BJ (cell line): ENCODE data around the gene CAMKV. TPM values are rescaled to one million over a fixed set of nuclear protein-coding genes. Genes with fewer than 3 reads are reported as not detected.

Experiments used
- CTCF ChIA-PET: fragments of 350-600 bp; formaldehyde crosslinking; extraction: SDS; loops from one replicate; lab custom pipeline; 2021; ENCODE audit warnings: antibody characterized with exemption, inconsistent platforms; lab: Yijun Ruan, JAX
- POLR2A ChIA-PET: fragments of 300-600 bp; sonication (Branson Sonifier 250); formaldehyde crosslinking; extraction: SDS; loops from one replicate; lab custom pipeline; 2021; ENCODE audit warnings: antibody characterized with exemption; lab: Charles Lee
- DNase-seq: peaks from one replicate; pipeline ENCODE4 v3.0.0-alpha.2; 2011; ENCODE audit warnings: low read depth
- H3K27me3 ChIP-seq: 2 replicates; pipeline ENCODE4 v1.6.0; 2011; ENCODE audit warnings: low read length; ENCODE audit not compliant: control insufficient read depth, insufficient read depth
- H3K36me3 ChIP-seq: 2 replicates; pipeline ENCODE4 v1.5.1; 2011; ENCODE audit warnings: low read length; ENCODE audit not compliant: control insufficient read depth, insufficient read depth
- H3K4me3 ChIP-seq: 2 replicates; pipeline ENCODE4 v1.5.1; 2011; ENCODE audit warnings: low read depth, mild to moderate bottlenecking, control low read depth, low read length
- polyA plus RNA-seq: library from polyadenylated mRNA; depleted of rRNA; stranded (reverse); fragments of >200 nt; gene quantifications from 2 replicates; pipeline ENCODE4 v1.2.3, GENCODE V29; 2011
- TF ChIP-seq, protein P1 (sequence below): IDR thresholded peaks from 2 replicates; pipeline ENCODE4 v1.5.1; 2011; ENCODE audit warnings: low read depth, mild to moderate bottlenecking, control low read depth, inconsistent platforms, low read length, moderate library complexity; ENCODE audit not compliant: insufficient read depth

The CAMKV gene
- polyA plus RNA-seq, 1 experiment: not detected

DNA sequence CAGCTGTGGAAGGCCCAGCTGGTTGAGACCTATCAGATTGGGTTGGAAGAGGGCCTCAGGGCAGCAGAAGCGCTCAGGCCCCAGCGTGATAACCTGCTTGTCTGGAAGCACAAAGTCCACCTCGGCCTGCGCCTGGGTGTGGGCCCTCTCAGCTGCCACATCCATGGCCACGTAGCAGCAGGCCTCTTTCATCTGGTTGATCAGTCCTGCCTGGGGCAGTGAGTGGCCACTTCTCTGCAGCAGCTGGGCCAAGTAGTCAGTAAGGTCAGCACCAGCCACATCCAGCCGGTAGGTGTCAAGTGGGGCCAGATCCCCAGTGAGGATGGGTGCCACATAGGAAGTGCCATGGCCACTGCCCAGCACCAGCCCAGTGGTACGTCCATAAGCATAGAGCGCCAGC, 3.9 kb upstream of the CAMKV start:
- ChIA-PET POLR2A (no interaction called here), CTCF (interaction anchor here (1.4 kb wide), 1 partner anchor 8 kb away, joined by 4 read pairs; no protein-coding TSS in a partner anchor)
- TF ChIP-seq, protein P1, sequence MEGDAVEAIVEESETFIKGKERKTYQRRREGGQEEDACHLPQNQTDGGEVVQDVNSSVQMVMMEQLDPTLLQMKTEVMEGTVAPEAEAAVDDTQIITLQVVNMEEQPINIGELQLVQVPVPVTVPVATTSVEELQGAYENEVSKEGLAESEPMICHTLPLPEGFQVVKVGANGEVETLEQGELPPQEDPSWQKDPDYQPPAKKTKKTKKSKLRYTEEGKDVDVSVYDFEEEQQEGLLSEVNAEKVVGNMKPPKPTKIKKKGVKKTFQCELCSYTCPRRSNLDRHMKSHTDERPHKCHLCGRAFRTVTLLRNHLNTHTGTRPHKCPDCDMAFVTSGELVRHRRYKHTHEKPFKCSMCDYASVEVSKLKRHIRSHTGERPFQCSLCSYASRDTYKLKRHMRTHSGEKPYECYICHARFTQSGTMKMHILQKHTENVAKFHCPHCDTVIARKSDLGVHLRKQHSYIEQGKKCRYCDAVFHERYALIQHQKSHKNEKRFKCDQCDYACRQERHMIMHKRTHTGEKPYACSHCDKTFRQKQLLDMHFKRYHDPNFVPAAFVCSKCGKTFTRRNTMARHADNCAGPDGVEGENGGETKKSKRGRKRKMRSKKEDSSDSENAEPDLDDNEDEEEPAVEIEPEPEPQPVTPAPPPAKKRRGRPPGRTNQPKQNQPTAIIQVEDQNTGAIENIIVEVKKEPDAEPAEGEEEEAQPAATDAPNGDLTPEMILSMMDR: no peak
- Histone ChIP-seq H3K36me3 (no peaks in the 10 kb centered on the region), H3K4me3 (no peak overlapping the region), H3K27me3 (peaks cover 20% of the 10 kb centered on the region)
- DNase-seq: no peak

DNA sequence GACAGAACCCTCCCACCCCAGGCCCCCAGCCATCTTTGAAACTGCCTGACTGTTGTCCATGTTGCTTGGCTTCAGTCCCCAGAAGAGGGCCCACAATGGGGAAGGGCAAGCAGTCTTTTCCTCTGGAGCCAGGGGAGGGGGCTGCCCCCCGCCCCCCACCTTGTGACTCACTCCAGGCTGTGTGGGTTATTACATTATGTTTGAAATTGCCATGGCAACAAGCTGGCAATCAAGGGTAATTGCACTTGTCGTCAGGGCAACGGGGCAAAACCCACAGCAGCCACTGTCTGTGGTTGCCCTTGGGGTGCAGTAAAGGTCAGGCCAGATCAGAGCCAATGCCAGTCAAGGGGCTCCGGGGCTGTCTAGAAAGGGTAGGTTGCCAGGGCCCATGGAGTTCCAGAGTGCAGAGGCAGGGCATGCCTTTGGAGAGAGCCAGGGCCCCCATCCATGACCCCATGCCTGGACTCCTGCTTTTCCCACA, 3.1 kb upstream of the CAMKV start:
- POLR2A ChIA-PET: no interaction called here
- CTCF ChIA-PET: interaction anchor here (1.4 kb wide), 1 partner anchor 9 kb away, joined by 4 read pairs; no protein-coding TSS in a partner anchor
- TF ChIP-seq, protein P1: no peak
- DNase-seq: no peak
- Histone ChIP-seq H3K36me3 (no peaks in the 10 kb centered on the region), H3K4me3 (no peak overlapping the region), H3K27me3 (peaks cover 28% of the 10 kb centered on the region)

DNA sequence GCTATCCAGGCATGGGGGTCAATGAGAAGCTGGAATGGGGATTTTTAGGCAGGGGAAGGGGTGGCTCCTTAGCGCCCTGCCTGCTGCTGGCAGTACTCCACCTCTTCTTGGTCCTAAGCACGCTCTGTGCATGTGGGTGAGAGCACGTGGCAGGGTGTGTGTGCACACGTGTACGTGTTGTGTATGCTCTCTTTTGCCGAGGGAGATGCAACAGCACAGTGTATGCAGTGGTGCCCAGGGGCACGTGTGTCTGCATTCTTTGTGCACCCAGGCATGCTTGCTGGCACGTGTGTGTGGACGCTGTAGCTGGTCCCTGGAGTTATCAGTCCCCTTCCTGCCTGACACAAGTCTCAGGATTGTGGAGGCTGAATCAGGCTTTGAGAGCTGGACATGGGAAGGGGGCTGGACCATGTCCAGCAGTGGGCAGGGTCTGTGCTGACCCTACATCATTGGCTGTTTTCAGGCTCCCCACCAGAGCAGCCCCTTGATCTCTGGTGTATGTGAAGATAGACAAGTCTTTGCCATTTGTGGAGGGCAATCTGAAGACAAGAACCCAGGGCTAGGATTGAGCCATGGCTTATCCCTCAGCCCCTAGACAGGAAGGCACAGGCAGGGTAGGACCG, 1.9 kb upstream of the CAMKV start:
- H3K27me3 ChIP-seq: peaks cover 30% of the 10 kb centered on the region
- TF ChIP-seq, protein P1: no peak

DNA sequence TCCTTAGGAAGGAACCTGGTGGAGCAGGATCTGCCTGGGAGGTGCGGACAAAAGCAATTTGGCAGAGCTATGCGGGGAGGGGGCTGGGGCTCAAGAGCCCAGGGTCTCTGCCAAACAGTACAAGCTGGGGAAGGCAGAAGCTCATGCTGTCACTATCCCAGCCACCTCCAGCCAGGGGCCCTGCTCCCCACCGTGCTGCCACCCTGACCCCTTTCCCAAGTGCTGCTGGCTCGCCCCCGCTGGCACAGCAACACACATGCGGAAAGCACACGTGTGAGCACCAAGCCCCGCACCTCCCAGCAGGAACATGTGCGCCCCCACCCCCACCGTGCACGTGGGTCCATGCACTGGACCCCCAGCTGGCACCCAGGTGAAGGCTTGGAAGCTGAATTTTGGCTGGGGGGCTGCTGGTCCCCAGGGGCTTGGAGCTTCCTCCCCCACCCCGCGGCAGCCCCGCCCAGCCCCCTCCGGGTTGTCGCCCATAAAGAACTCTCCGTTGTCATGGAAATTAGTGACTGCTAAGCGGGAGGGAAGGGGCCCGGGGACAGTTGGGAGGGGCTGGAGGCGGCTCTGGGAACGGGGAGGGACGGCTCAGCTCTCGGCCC, 742 bp downstream of the CAMKV start:
- H3K27me3 ChIP-seq: peaks cover 38% of the 10 kb centered on the region
- TF ChIP-seq, protein P1: no peak
- no peak overlapping the region for H3K4me3 ChIP-seq
- DNase-seq: no peak
- H3K36me3 ChIP-seq: no peaks in the 10 kb centered on the region
- POLR2A ChIA-PET: no interaction called here
- CTCF ChIA-PET: no interaction called here

More for the DNA sequence above, 1.9 kb upstream of the CAMKV start:
- Histone ChIP-seq H3K4me3 (no peak overlapping the region), H3K36me3 (no peaks in the 10 kb centered on the region)
- POLR2A ChIA-PET: no interaction called here
- CTCF ChIA-PET: interaction anchor here (1.7 kb wide), 1 partner anchor 8 kb away, joined by 3 read pairs; no protein-coding TSS in a partner anchor
- no peak for DNase-seq

DNA sequence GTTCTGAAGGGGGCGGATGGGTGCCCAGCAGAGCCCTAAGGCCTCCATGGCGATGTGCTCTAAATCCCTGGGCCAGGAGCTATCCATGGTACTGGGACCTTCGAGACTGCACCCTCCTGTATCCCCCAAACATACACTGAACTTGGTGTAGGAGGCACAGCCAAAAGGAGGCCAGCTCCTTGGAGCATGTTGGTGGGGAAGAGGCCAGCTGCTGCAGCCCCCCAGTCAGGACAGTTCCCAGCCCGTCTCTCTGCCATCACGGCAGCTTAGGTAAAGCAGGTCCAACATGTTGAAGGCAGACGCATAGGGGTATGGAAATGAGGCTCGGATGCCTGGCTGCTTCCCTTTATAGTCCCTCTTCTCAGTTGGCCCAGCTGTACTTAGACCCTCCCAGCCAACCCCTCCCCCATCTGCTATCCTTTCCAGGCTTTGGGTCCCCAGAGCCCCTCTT, 1.8 kb downstream of the CAMKV start:
- Histone ChIP-seq H3K4me3 (no peak overlapping the region), H3K36me3 (no peaks in the 10 kb centered on the region), H3K27me3 (peaks cover 44% of the 10 kb centered on the region)
- ChIA-PET POLR2A (no interaction called here), CTCF (interaction anchor here (1.0 to 1.5 kb wide), 2 partner anchors 13 to 65 kb away, joined by 4 to 7 read pairs; partner anchors contain the start of gene INKA1)
- no peak for DNase-seq
- TF ChIP-seq, protein P1: no peak
